ENCODE results near the gene PIGS. TPM values are rescaled to one million over a fixed set of nuclear protein-coding genes. Genes with fewer than 3 reads are reported as not detected.
A peak's percentile ranks its signal among the peaks of the same experiment; 100 is the strongest.

Gene PIGS
- total RNA-seq, 4 donors from 2014 or later, result 31.7 to 66.7 (median 42.5) TPM

GRCh38 chr17:28572259-28573039, 1.1 kb upstream of the PIGS start:
- no peak for DNase-seq
- intact Hi-C loops (cut with DNase I), result no loop called here
- H3K4me1 ChIP-seq, result peaks cover 14 to 65% (median 21%) of the 10 kb centered on the region in 3 donors
- H3K27ac ChIP-seq, result peak overlapping the region in 2 of 4 donors; percentile 92 to 95
- 71 to 78% methylated on average over 2 to 5 of the region's 5 CpGs for WGBS, 2 donors
- no peak for TF ChIP-seq POLR2A (IDR thresholded peaks at IDR 0.05)
- TF ChIP-seq CTCF (IDR thresholded peaks at IDR 0.05), result no peak
- H3K9me3 ChIP-seq, result no peaks in the 10 kb centered on the region
- peak overlapping the region in 3 of 4 donors; percentile 94 to 100 (median 98) for H3K4me3 ChIP-seq
- H3K27me3 ChIP-seq, result no peaks in the 10 kb centered on the region
- H3K36me3 ChIP-seq, result peaks cover 0 to 29% (median 0%) of the 10 kb centered on the region in 3 donors

- peaks cover 0 to 38% (median 0%) of the 10 kb centered on the region in 3 donors for H3K36me3 ChIP-seq
- 0 to 1% methylated on average over 8 to 10 of the region's 39 CpGs for WGBS, 2 donors
- peak overlapping the region; percentile 86 to 95 (median 90) for H3K27ac ChIP-seq
- H3K27me3 ChIP-seq, result no peaks in the 10 kb centered on the region
- H3K9me3 ChIP-seq, result no peaks in the 10 kb centered on the region
- H3K4me1 ChIP-seq, result peaks cover 8 to 55% (median 15%) of the 10 kb centered on the region in 3 donors
- H3K4me3 ChIP-seq, result peak overlapping the region; percentile 81 to 100 (median 96)
- intact Hi-C loops (cut with DNase I), result no loop called here
- no peak for TF ChIP-seq CTCF (IDR thresholded peaks at IDR 0.05)
- no peak for TF ChIP-seq POLR2A (IDR thresholded peaks at IDR 0.05)
- no peak for DNase-seq
These were observed 486 bp downstream of the PIGS start for GRCh38 chr17:28570716-28571360.

- 100% methylated on average over 1 of the region's 1 CpG for WGBS, 2 donors
- peaks cover 8 to 55% (median 15%) of the 10 kb centered on the region in 3 donors for H3K4me1 ChIP-seq
- peaks cover 0 to 42% (median 0%) of the 10 kb centered on the region in 3 donors for H3K36me3 ChIP-seq
- TF ChIP-seq POLR2A (IDR thresholded peaks at IDR 0.05) (no peak), CTCF (IDR thresholded peaks at IDR 0.05) (no peak)
- intact Hi-C loops (cut with DNase I), result no loop called here
- H3K27me3 ChIP-seq, result no peaks in the 10 kb centered on the region
- H3K4me3 ChIP-seq, result no peak overlapping the region
- DNase-seq, result no peak
- H3K9me3 ChIP-seq, result no peaks in the 10 kb centered on the region
- H3K27ac ChIP-seq, result no peak overlapping the region
These were observed 1.9 kb downstream of the PIGS start for GRCh38 chr17:28569446-28569845.

GRCh38 chr17:28567604-28568003, 3.7 kb downstream of the PIGS start:
- H3K27me3 ChIP-seq, result no peaks in the 10 kb centered on the region
- 81 to 95% methylated on average over 3 of the region's 3 CpGs for WGBS, 2 donors

More at GRCh38 chr17:28567604-28568003, 3.7 kb downstream of the PIGS start:
- Histone ChIP-seq H3K36me3 (peaks cover 1 to 52% (median 8%) of the 10 kb centered on the region in 3 donors), H3K4me3 (no peak overlapping the region), H3K9me3 (no peaks in the 10 kb centered on the region), H3K27ac (no peak overlapping the region), H3K4me1 (peaks cover 8 to 52% (median 14%) of the 10 kb centered on the region in 3 donors)
- DNase-seq, result no peak
- intact Hi-C loops (cut with DNase I), result no loop called here
- TF ChIP-seq CTCF (IDR thresholded peaks at IDR 0.05) (no peak), POLR2A (IDR thresholded peaks at IDR 0.05) (no peak)
